ENCODE results near the gene TRIP13. TPM values are rescaled to one million over a fixed set of nuclear protein-coding genes. Genes with fewer than 3 reads are reported as not detected.

The TRIP13 gene
- total and polyA plus RNA-seq, 10 of the 15 experiments (the other 5 are each of a cell fraction or from before 2014, with no cell fraction given) = 15.1 to 64.9 (median 32.2) TPM

DNA sequence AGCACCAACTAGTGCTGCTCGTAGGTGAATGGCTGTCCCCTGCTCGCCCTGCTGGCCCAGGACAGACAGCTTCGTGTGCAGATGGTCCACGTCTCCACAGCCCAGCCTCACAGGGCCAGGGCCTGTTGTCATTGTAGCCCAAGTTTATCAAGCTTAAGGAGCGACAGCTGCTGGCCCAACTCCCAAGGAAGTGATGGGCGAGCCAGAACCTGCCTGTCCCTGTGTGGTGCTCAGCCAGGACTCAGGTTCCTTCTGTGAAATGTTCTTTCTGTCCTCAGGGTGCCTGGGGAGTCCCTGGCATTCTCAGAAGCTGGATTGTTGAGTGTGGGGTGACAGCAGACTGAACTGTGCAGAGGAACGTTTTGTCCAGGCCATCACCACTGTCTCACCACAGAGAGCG lies 16.4 kb downstream of the TRIP13 start (continued):
- TF ChIP-seq, protein P1, sequence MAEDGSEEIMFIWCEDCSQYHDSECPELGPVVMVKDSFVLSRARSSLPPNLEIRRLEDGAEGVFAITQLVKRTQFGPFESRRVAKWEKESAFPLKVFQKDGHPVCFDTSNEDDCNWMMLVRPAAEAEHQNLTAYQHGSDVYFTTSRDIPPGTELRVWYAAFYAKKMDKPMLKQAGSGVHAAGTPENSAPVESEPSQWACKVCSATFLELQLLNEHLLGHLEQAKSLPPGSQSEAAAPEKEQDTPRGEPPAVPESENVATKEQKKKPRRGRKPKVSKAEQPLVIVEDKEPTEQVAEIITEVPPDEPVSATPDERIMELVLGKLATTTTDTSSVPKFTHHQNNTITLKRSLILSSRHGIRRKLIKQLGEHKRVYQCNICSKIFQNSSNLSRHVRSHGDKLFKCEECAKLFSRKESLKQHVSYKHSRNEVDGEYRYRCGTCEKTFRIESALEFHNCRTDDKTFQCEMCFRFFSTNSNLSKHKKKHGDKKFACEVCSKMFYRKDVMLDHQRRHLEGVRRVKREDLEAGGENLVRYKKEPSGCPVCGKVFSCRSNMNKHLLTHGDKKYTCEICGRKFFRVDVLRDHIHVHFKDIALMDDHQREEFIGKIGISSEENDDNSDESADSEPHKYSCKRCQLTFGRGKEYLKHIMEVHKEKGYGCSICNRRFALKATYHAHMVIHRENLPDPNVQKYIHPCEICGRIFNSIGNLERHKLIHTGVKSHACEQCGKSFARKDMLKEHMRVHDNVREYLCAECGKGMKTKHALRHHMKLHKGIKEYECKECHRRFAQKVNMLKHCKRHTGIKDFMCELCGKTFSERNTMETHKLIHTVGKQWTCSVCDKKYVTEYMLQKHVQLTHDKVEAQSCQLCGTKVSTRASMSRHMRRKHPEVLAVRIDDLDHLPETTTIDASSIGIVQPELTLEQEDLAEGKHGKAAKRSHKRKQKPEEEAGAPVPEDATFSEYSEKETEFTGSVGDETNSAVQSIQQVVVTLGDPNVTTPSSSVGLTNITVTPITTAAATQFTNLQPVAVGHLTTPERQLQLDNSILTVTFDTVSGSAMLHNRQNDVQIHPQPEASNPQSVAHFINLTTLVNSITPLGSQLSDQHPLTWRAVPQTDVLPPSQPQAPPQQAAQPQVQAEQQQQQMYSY (CRISPR knock-in tag; IDR thresholded peaks at IDR 0.05) = no peak

GRCh38 chr5:909994-910768 lies 17.5 kb downstream of the TRIP13 start:
- CTCF ChIA-PET = no interaction called here
- in situ Hi-C loops (cut with MboI) (loop anchor here (10.0 kb wide), 1 partner anchor 735 kb away; no protein-coding TSS in a partner anchor), intact Hi-C loops (cut with micrococcal nuclease; ENCODE audit: unreplicated experiment) (no loop called here)
- DNase-seq (ENCODE audit: low read depth, low spot score) (no peak), FAIRE-seq (no peak), ATAC-seq (no peak)
- peaks cover 11 to 15% of the 10 kb centered on the region in 2 experiments; a peak in 3 of 4 replicates for H3K36me3 ChIP-seq (ENCODE audit: control insufficient read depth in 2 of 2, insufficient read depth in 2 of 2, low read length in 1 of 2)
- no peak overlapping the region for H3K4me2 ChIP-seq (ENCODE audit: control insufficient read depth, insufficient read depth)
- H3K27me3 ChIP-seq (replicated peaks in 1 of 2; ENCODE audit: control insufficient read depth in 2 of 2, insufficient read depth in 2 of 2, low read length in 1 of 2) = no peaks in the 10 kb centered on the region
- no peak overlapping the region for H3K4me3 ChIP-seq
- no peak overlapping the region for H3K9ac ChIP-seq (ENCODE audit: control insufficient read depth, insufficient read depth, low read length)
- RAD21 ChIA-PET (ENCODE audit: unreplicated experiment) = no interaction called here
- SMC1A ChIA-PET (ENCODE audit: uncharacterized antibody, unreplicated experiment) = no interaction called here
- H3K79me2 ChIP-seq (ENCODE audit: control insufficient read depth, insufficient read depth, low read length) = no peaks in the 10 kb centered on the region
- BruUV-seq (replicated peaks) = no TSS peak
- no peaks in the 10 kb centered on the region for H4K20me1 ChIP-seq (ENCODE audit: control insufficient read depth, insufficient read depth)
- 94% methylated on average over 18 of the region's 18 CpGs for WGBS (ENCODE audit: insufficient coverage, insufficient replicate concordance, low lambda C conversion rate, missing lambda C conversion rate)
- POLR2A ChIA-PET = interaction anchor here (0.6 kb wide), 1 partner anchor 458 kb away, joined by 3 read pairs; no protein-coding TSS in a partner anchor
- H3K9me3 ChIP-seq (replicated peaks; ENCODE audit: control insufficient read depth, insufficient read depth, low read length) = no peaks in the 10 kb centered on the region
- no peak overlapping the region for H2AFZ ChIP-seq (ENCODE audit: control insufficient read depth, low read depth, low read length)
- no peak overlapping the region for H3K27ac ChIP-seq (ENCODE audit: control insufficient read depth, insufficient read depth)
- H3K4me1 ChIP-seq (ENCODE audit: control insufficient read depth, insufficient read depth, low read length) = no peaks in the 10 kb centered on the region
- TF ChIP-seq RAD21 (IDR thresholded peaks at IDR 0.05; ENCODE audit: insufficient read depth, low read depth, low read length) = no peak
- no peak for TF ChIP-seq RFX5 (IDR thresholded peaks at IDR 0.05; ENCODE audit: low read depth, low read length)
- TF ChIP-seq ZNF274 (IDR thresholded peaks at IDR 0.05; ENCODE audit: insufficient read depth, insufficient read length) = no peak
- TF ChIP-seq LARP7 (IDR thresholded peaks at IDR 0.05) = no peak
- no peak for TF ChIP-seq CEBPB (IDR thresholded peaks at IDR 0.05; ENCODE audit: borderline replicate concordance in 1 of 2, low read depth in 2 of 2, low read length in 2 of 2)
- TF ChIP-seq POLR2A (IDR thresholded peaks at IDR 0.05; ENCODE audit: low read depth, low read length) = no peak
- no peak for TF ChIP-seq HDGF (IDR thresholded peaks at IDR 0.05)
- TF ChIP-seq SMAD1 (IDR thresholded peaks at IDR 0.05; ENCODE audit: low read depth, partially characterized antibody) = no peak
- TF ChIP-seq CHD1 (IDR thresholded peaks at IDR 0.05; ENCODE audit: low read depth, low read length) = no peak
- TF ChIP-seq HCFC1 (IDR thresholded peaks at IDR 0.05; ENCODE audit: low read length) = no peak
- TF ChIP-seq NFYB (IDR thresholded peaks at IDR 0.05; ENCODE audit: insufficient read depth, low read depth, low read length) = no peak
- no peak for TF ChIP-seq CBX3 (IDR thresholded peaks at IDR 0.05; ENCODE audit: borderline replicate concordance, low read depth)
- no peak for TF ChIP-seq NR2C2 (IDR thresholded peaks at IDR 0.05; ENCODE audit: borderline replicate concordance, control insufficient read depth, insufficient read length, low read depth)
- no peak for TF ChIP-seq ZZZ3 (IDR thresholded peaks at IDR 0.05; ENCODE audit: control insufficient read depth, insufficient read length, low read depth)
- TF ChIP-seq ASH2L (IDR thresholded peaks at IDR 0.05; ENCODE audit: borderline replicate concordance, low read depth) = no peak
- TF ChIP-seq IRF5 (IDR thresholded peaks at IDR 0.05; ENCODE audit: borderline replicate concordance) = no peak
- TF ChIP-seq PAX8 (IDR thresholded peaks at IDR 0.05) = no peak
- TF ChIP-seq YBX1 (IDR thresholded peaks at IDR 0.05) = no peak

All from GM12878 (cell line).